HL-60 (cell line): ENCODE data around the gene TACC2.

ENCODE experiments used
- DNase-seq, 2 experiments: peaks; one replicate each; pipeline ENCODE4 v3.0.0-alpha.2; 2010 to 2020; ENCODE audit warnings: low read depth in 1 of 2, low spot score in 1 of 2
- H3K27ac ChIP-seq: fragments of 250-450 bp; sonication (Bioruptor Pico); replicated peaks from 2 replicates; pipeline ENCODE4 v1.5.1; 2020; ENCODE audit warnings: mild to moderate bottlenecking, moderate library complexity
- H3K27me3 ChIP-seq: fragments of 250-450 bp; sonication (Bioruptor Pico); 2 replicates; pipeline ENCODE4 v1.5.1; 2021; ENCODE audit warnings: mild to moderate bottlenecking, moderate library complexity; ENCODE audit not compliant: insufficient read depth, poor library complexity, severe bottlenecking
- H3K4me3 ChIP-seq: replicated peaks from 2 replicates; pipeline ENCODE4 v1.5.1; 2011; ENCODE audit warnings: mild to moderate bottlenecking, control low read depth, low read length; ENCODE audit not compliant: insufficient read depth
- CTCF ChIP-seq: IDR thresholded peaks from one replicate; pipeline ENCODE4 v1.5.1; 2011; ENCODE audit warnings: low read length, control low read depth, inconsistent platforms; ENCODE audit not compliant: insufficient read depth
- GABPA ChIP-seq: IDR thresholded peaks from 2 replicates; pipeline ENCODE4 v1.6.1; 2012; ENCODE audit warnings: low read depth
- POLR2AphosphoS5 ChIP-seq: IDR thresholded peaks from 2 replicates; pipeline ENCODE4 v1.6.1; 2012; ENCODE audit warnings: low read depth
- REST ChIP-seq: IDR thresholded peaks from 2 replicates; pipeline ENCODE4 v1.6.1; 2012; ENCODE audit warnings: low read depth; ENCODE audit not compliant: insufficient replicate concordance
- SPI1 ChIP-seq: IDR thresholded peaks from 2 replicates; pipeline ENCODE4 v1.6.1; 2012; ENCODE audit warnings: low read depth, mild to moderate bottlenecking, borderline replicate concordance

Gene TACC2

GRCh38 chr10:122233857-122234348 lies 244.9 kb downstream of the TACC2 start:
- H3K27me3 ChIP-seq: peaks cover 2% of the 10 kb centered on the region
- TF ChIP-seq POLR2AphosphoS5 (no peak), GABPA (no peak), REST (no peak), CTCF (no peak), SPI1 (no peak)
- H3K27ac ChIP-seq: no peak overlapping the region
- H3K4me3 ChIP-seq: no peak overlapping the region
- DNase-seq: no peak

GRCh38 chr10:122234416-122234815 lies 245.5 kb downstream of the TACC2 start:
- Histone ChIP-seq H3K27me3 (peaks cover 2% of the 10 kb centered on the region), H3K4me3 (no peak overlapping the region), H3K27ac (no peak overlapping the region)
- DNase-seq: no peak
- TF ChIP-seq POLR2AphosphoS5 (no peak), REST (no peak), GABPA (no peak)

GRCh38 chr10:122236690-122237306 lies 247.8 kb downstream of the TACC2 start:
- peaks cover 2% of the 10 kb centered on the region for H3K27me3 ChIP-seq
- no peak overlapping the region for H3K4me3 ChIP-seq
- no peak for DNase-seq
- no peak overlapping the region for H3K27ac ChIP-seq
- TF ChIP-seq GABPA (no peak), POLR2AphosphoS5 (no peak), SPI1 (no peak), CTCF (no peak)

GRCh38 chr10:122237331-122237990 lies 248.5 kb downstream of the TACC2 start:
- DNase-seq: no peak
- Histone ChIP-seq H3K27ac (no peak overlapping the region), H3K4me3 (no peak overlapping the region), H3K27me3 (peaks cover 2% of the 10 kb centered on the region)
- TF ChIP-seq GABPA: no peak
- TF ChIP-seq SPI1: no peak
- no peak for TF ChIP-seq POLR2AphosphoS5
- TF ChIP-seq CTCF: no peak
- TF ChIP-seq REST: no peak
